Urinary bladder (tissue), 4 donors: ENCODE measurements around the gene NAT14. TPM values are rescaled to one million over a fixed set of nuclear protein-coding genes. Genes with fewer than 3 reads are reported as not detected.
"Not testable (repeated sequence)": the region's sequence is repeated elsewhere in the genome, so short reads cannot be mapped to it uniquely, and the experiment has no call there.

Source experiments
- DNase-seq: peaks from one replicate; pipeline ENCODE4 v3.0.0-alpha.2; 2015; ENCODE audit errors: extremely low spot score
- H3K27ac ChIP-seq: one replicate; pipeline ENCODE4 v1.5.1; 2013; ENCODE audit warnings: low read depth, mild to moderate bottlenecking, moderate library complexity
- H3K36me3 ChIP-seq: one replicate; pipeline ENCODE4 v1.6.1; 2013; ENCODE audit warnings: mild to moderate bottlenecking, moderate library complexity; ENCODE audit not compliant: insufficient read depth
- H3K4me1 ChIP-seq: one replicate; pipeline ENCODE4 v1.6.1; 2013; ENCODE audit warnings: mild to moderate bottlenecking, moderate library complexity; ENCODE audit not compliant: insufficient read depth
- H3K4me3 ChIP-seq: one replicate; pipeline ENCODE4 v1.5.1; 2013; ENCODE audit warnings: low read depth, low read length
- WGBS: extraction: QIAGEN DNeasy Blood & Tissue Kit; methylation state at CpG from one replicate; pipeline ENCODE4 v1.1.7; 2013; 5-methylcytosine and 5-hydroxymethylcytosine counted together
- polyA plus RNA-seq: library from polyadenylated mRNA; stranded (reverse); fragments of 200-250 nt; gene quantifications from one replicate; pipeline ENCODE4 v1.2.3, GENCODE V29; 2013
- total RNA-seq: library from RNA; depleted of rRNA; stranded (reverse); fragments of >200 nt; gene quantifications from one replicate; pipeline ENCODE4 v1.2.3, GENCODE V29; 2014
- donor health status: healthy with polysubstance abuse.
- donor health status: healthy.

NAT14 gene
- total and polyA plus RNA-seq, 2 donors, result 7.1 to 27.0 TPM

- no peaks in the 10 kb centered on the region for H3K36me3 ChIP-seq
- no peak overlapping the region for H3K27ac ChIP-seq
- H3K4me1 ChIP-seq, result no peaks in the 10 kb centered on the region
- no peak for DNase-seq
- no peak overlapping the region for H3K4me3 ChIP-seq
- WGBS, result 70% methylated on average over 24 of the region's 24 CpGs
Observed at GRCh38 chr19:55491546-55492360, 6.8 kb downstream of the NAT14 start.

- Histone ChIP-seq H3K36me3 (no peaks in the 10 kb centered on the region), H3K4me3 (no peak overlapping the region), H3K27ac (no peak overlapping the region), H3K4me1 (no peaks in the 10 kb centered on the region)
- WGBS, result 42% methylated on average over 12 of the region's 12 CpGs
- no peak for DNase-seq
Observed at GRCh38 chr19:55492362-55492944, 7.5 kb downstream of the NAT14 start.

- no peak overlapping the region for H3K4me3 ChIP-seq
- no peaks in the 10 kb centered on the region for H3K36me3 ChIP-seq
- DNase-seq, result peak; percentile 47
- WGBS, result 39% methylated on average over 18 of the region's 18 CpGs
- H3K27ac ChIP-seq, result no peak overlapping the region
- no peaks in the 10 kb centered on the region for H3K4me1 ChIP-seq
Observed at GRCh38 chr19:55493052-55493644, 8.2 kb downstream of the NAT14 start.

GRCh38 chr19:55493645-55494171 lies 8.7 kb downstream of the NAT14 start:
- DNase-seq, result no peak
- WGBS, result 47% methylated on average over 38 of the region's 38 CpGs
- no peaks in the 10 kb centered on the region for H3K4me1 ChIP-seq
- H3K4me3 ChIP-seq, result no peak overlapping the region
- H3K27ac ChIP-seq, result no peak overlapping the region
- no peaks in the 10 kb centered on the region for H3K36me3 ChIP-seq

GRCh38 chr19:55494172-55494761 lies 9.3 kb downstream of the NAT14 start:
- H3K4me3 ChIP-seq, result no peak overlapping the region
- 46% methylated on average over 22 of the region's 22 CpGs for WGBS
- no peak overlapping the region for H3K27ac ChIP-seq
- DNase-seq, result no peak
- no peaks in the 10 kb centered on the region for H3K4me1 ChIP-seq
- H3K36me3 ChIP-seq, result no peaks in the 10 kb centered on the region

- Histone ChIP-seq H3K27ac (no peak overlapping the region), H3K36me3 (no peaks in the 10 kb centered on the region), H3K4me1 (no peaks in the 10 kb centered on the region), H3K4me3 (no peak overlapping the region)
- no peak for DNase-seq
- WGBS, result 80% methylated on average over 11 of the region's 11 CpGs
Observed at GRCh38 chr19:55495646-55496349, 10.8 kb downstream of the NAT14 start.

- WGBS, result 77% methylated on average over 10 of the region's 10 CpGs
- not testable (repeated sequence) for H3K4me1 ChIP-seq, DNase-seq, H3K27ac ChIP-seq, H3K4me3 ChIP-seq, H3K36me3 ChIP-seq
Observed at GRCh38 chr19:55496820-55497219, 11.8 kb downstream of the NAT14 start.

GRCh38 chr19:55497763-55498162 lies 12.8 kb downstream of the NAT14 start:
- no peak for DNase-seq
- WGBS, result 84% methylated on average over 13 of the region's 13 CpGs
- no peak overlapping the region for H3K4me3 ChIP-seq
- H3K36me3 ChIP-seq, result no peaks in the 10 kb centered on the region
- H3K27ac ChIP-seq, result no peak overlapping the region
- no peaks in the 10 kb centered on the region for H3K4me1 ChIP-seq

- Histone ChIP-seq H3K4me3 (no peak overlapping the region), H3K36me3 (no peaks in the 10 kb centered on the region), H3K4me1 (no peaks in the 10 kb centered on the region), H3K27ac (no peak overlapping the region)
- no peak for DNase-seq
- 34% methylated on average over 2 of the region's 2 CpGs for WGBS
Observed at GRCh38 chr19:55498246-55498840, 13.4 kb downstream of the NAT14 start.

- Histone ChIP-seq H3K36me3 (no peaks in the 10 kb centered on the region), H3K4me3 (no peak overlapping the region), H3K27ac (no peak overlapping the region), H3K4me1 (no peaks in the 10 kb centered on the region)
- 94% methylated on average over 26 of the region's 26 CpGs for WGBS
- DNase-seq, result no peak
Observed at GRCh38 chr19:55500368-55500952, 15.5 kb downstream of the NAT14 start.

GRCh38 chr19:55502197-55502952 lies 17.4 kb downstream of the NAT14 start:
- no peak for DNase-seq
- no peak overlapping the region for H3K27ac ChIP-seq
- WGBS, result 93% methylated on average over 9 of the region's 9 CpGs
- no peak overlapping the region for H3K4me3 ChIP-seq
- no peaks in the 10 kb centered on the region for H3K4me1 ChIP-seq
- H3K36me3 ChIP-seq, result no peaks in the 10 kb centered on the region

- H3K4me3 ChIP-seq, result no peak overlapping the region
- H3K27ac ChIP-seq, result no peak overlapping the region
- no peaks in the 10 kb centered on the region for H3K36me3 ChIP-seq
- H3K4me1 ChIP-seq, result no peaks in the 10 kb centered on the region
- WGBS, result 84% methylated on average over 17 of the region's 17 CpGs
- DNase-seq, result no peak
Observed at GRCh38 chr19:55503157-55503501, 18.1 kb downstream of the NAT14 start.
